HCT116 (cell line): ENCODE results near the gene G0S2. TPM values are rescaled to one million over a fixed set of nuclear protein-coding genes. Genes with fewer than 3 reads are reported as not detected.

ENCODE experiments used
- ATAC-seq: fragments of 200-7000 bp; cut with Tn5 transposase; 2 replicates; pipeline ENCODE4 v1.9.1; 2020; ENCODE audit warnings: mild to moderate bottlenecking, moderate library complexity
- BruUV-seq: library from RNA; stranded (reverse); fragments of 400-500 nt; replicated peaks from 2 replicates; lab custom pipeline; 2021; lab: Mats Ljungman, UMichigan
- CTCF ChIA-PET: fragments of 300-600 bp; sonication (Branson Sonifier 250); formaldehyde crosslinking; loops from one replicate; lab custom pipeline; 2021; ENCODE audit warnings: antibody characterized with exemption; lab: Charles Lee
- POLR2A ChIA-PET: fragments of 300-600, 350-600 bp; sonication (Branson Sonifier 250); formaldehyde crosslinking; loops from one replicate; lab custom pipeline; 2021; ENCODE audit warnings: antibody characterized with exemption; lab: Charles Lee
- RAD21 ChIA-PET, 2 experiments: fragments of 300-600 bp; sonication (Branson Sonifier 250); formaldehyde crosslinking; loops; one replicate each; lab custom pipeline; 2023; ENCODE audit warnings: low total read pairs in 2 of 2; ENCODE audit not compliant: uncharacterized antibody in 2 of 2, unreplicated experiment in 2 of 2, low non-redundant PET in 1 of 2; lab: Charles Lee
- DNase-seq: peaks from one replicate; pipeline ENCODE4 v3.0.0-alpha.2; 2010; ENCODE audit warnings: low read depth, low spot score
- H2AFZ ChIP-seq: fragments of 200-600 bp; shearing (Covaris generic), sonication (generic); 2 replicates; pipeline ENCODE4 v1.6.1; 2017; ENCODE audit warnings: low read depth, mixed run types, mixed read lengths, antibody characterized with exemption, low read length; ENCODE audit not compliant: poor library complexity, severe bottlenecking
- H3K27ac ChIP-seq: 2 replicates; pipeline ENCODE4 v1.5.1; 2012; ENCODE audit warnings: low read depth, low read length
- H3K27me3 ChIP-seq: fragments of 200-600 bp; sonication (generic); 2 replicates; pipeline ENCODE4 v1.6.1; 2016; ENCODE audit warnings: mixed run types, low read length, mixed read lengths; ENCODE audit not compliant: insufficient read depth
- H3K36me3 ChIP-seq, 2 experiments: fragments of 200-500 bp in 1 of 2; fragments of 200-600 bp in 1 of 2; sonication (Bioruptor generic) in 1 of 2; sonication (generic) in 1 of 2; 2 replicates each; pipeline versions ENCODE4 v1.5.1 to v1.6.1; 2014 to 2016; ENCODE audit warnings: low read length in 2 of 2, inconsistent platforms in 1 of 2, mixed read lengths in 1 of 2, mixed run types in 1 of 2; ENCODE audit not compliant: insufficient read depth in 2 of 2, control insufficient read depth in 1 of 2
- H3K4me1 ChIP-seq, 2 experiments: fragments of 200-600 bp in 1 of 2; sonication (generic) in 1 of 2; 2 replicates each; pipeline versions ENCODE4 v1.5.1 to v1.6.1; 2012 to 2017; ENCODE audit warnings: low read length in 2 of 2, inconsistent platforms in 1 of 2, mild to moderate bottlenecking in 1 of 2, mixed read lengths in 1 of 2, mixed run types in 1 of 2, moderate library complexity in 1 of 2; ENCODE audit not compliant: insufficient read depth in 2 of 2, control insufficient read depth in 1 of 2
- H3K4me2 ChIP-seq: fragments of 200-600 bp; sonication (generic); 2 replicates; pipeline ENCODE4 v1.6.1; 2017; ENCODE audit warnings: mixed run types, low read length, mixed read lengths
- H3K4me3 ChIP-seq, 2 experiments: fragments of 200-600 bp in 1 of 2; sonication (generic) in 1 of 2; replicated peaks in 1 of 2; 2 replicates each; pipeline ENCODE4 v1.5.1; 2011 to 2016; ENCODE audit warnings: low read length in 2 of 2, control low read depth in 1 of 2, low read depth in 1 of 2, mild to moderate bottlenecking in 1 of 2, mixed read lengths in 1 of 2, mixed run types in 1 of 2
- H3K79me2 ChIP-seq: fragments of 200-600 bp; sonication (generic); 2 replicates; pipeline ENCODE4 v1.6.1; 2017; ENCODE audit warnings: mild to moderate bottlenecking, mixed run types, low read length, moderate library complexity, mixed read lengths; ENCODE audit not compliant: insufficient read depth
- H3K9ac ChIP-seq: fragments of 200-600 bp; sonication (generic); 2 replicates; pipeline ENCODE4 v1.6.1; 2016; ENCODE audit warnings: low read length, mixed read lengths
- H3K9me2 ChIP-seq: fragments of 200-600 bp; sonication (generic), shearing (Covaris generic); 2 replicates; pipeline ENCODE4 v1.6.1; 2017; ENCODE audit warnings: mixed run types, mild to moderate bottlenecking, moderate library complexity; ENCODE audit not compliant: insufficient read depth
- H3K9me3 ChIP-seq, 2 experiments: fragments of 200-500 bp in 1 of 2; fragments of 200-600 bp in 1 of 2; sonication (Bioruptor generic) in 1 of 2; sonication (generic) in 1 of 2; 2 replicates each; pipeline ENCODE4 v1.6.1; 2014 to 2017; ENCODE audit warnings: low read length in 2 of 2, mixed read lengths in 2 of 2, inconsistent platforms in 1 of 2, low read depth in 1 of 2, mild to moderate bottlenecking in 1 of 2, mixed run types in 1 of 2, moderate library complexity in 1 of 2; ENCODE audit not compliant: control insufficient read depth in 1 of 2, insufficient read depth in 1 of 2
- H4K20me1 ChIP-seq: fragments of 200-600 bp; sonication (generic), shearing (Covaris generic); 2 replicates; pipeline ENCODE4 v1.6.1; 2017; ENCODE audit warnings: mixed run types, mild to moderate bottlenecking, moderate library complexity; ENCODE audit not compliant: insufficient read depth
- CBX3 ChIP-seq: IDR thresholded peaks from 2 replicates; pipeline ENCODE4 v1.6.1; 2012; ENCODE audit warnings: low read depth
- EGR1 ChIP-seq: IDR thresholded peaks from 2 replicates; pipeline ENCODE4 v1.6.1; 2012; ENCODE audit warnings: low read depth
- ELF1 ChIP-seq: IDR thresholded peaks from 2 replicates; pipeline ENCODE4 v1.6.1; 2012; ENCODE audit warnings: low read depth, borderline replicate concordance
- EZH2 ChIP-seq: fragments of 200-600 bp; sonication (generic); IDR thresholded peaks from 2 replicates; pipeline ENCODE4 v1.6.1; 2017; ENCODE audit warnings: antibody characterized with exemption, mixed run types
- EZH2phosphoT487 ChIP-seq: fragments of 200-600 bp; IDR thresholded peaks from 2 replicates; pipeline ENCODE4 v1.6.1; 2018; ENCODE audit warnings: antibody characterized with exemption, borderline replicate concordance
- FOSL1 ChIP-seq: IDR thresholded peaks from 2 replicates; pipeline ENCODE4 v1.6.1; 2012; ENCODE audit warnings: low read depth
- JUND ChIP-seq: IDR thresholded peaks from 2 replicates; pipeline ENCODE4 v1.6.1; 2012
- POLR2A ChIP-seq: IDR thresholded peaks from 2 replicates; pipeline ENCODE4 v1.7.0; 2011; ENCODE audit warnings: borderline replicate concordance; ENCODE audit not compliant: insufficient read depth, insufficient read length; ENCODE audit errors: extremely low read depth
- RAD21 ChIP-seq: IDR thresholded peaks from 2 replicates; pipeline ENCODE4 v1.6.1; 2012; ENCODE audit warnings: low read depth, mild to moderate bottlenecking
- SP1 ChIP-seq: IDR thresholded peaks from 2 replicates; pipeline ENCODE4 v1.6.1; 2012; ENCODE audit warnings: low read depth
- SRF ChIP-seq: IDR thresholded peaks from 2 replicates; pipeline ENCODE4 v1.6.1; 2012; ENCODE audit warnings: low read depth
- YY1 ChIP-seq: IDR thresholded peaks from 2 replicates; pipeline ENCODE4 v1.6.1; 2011; ENCODE audit warnings: low read length, low read depth, moderate library complexity, mild to moderate bottlenecking; ENCODE audit not compliant: insufficient replicate concordance; ENCODE audit errors: extremely low read depth
- ZFX ChIP-seq: fragments of 450-650 bp; IDR thresholded peaks from 2 replicates; pipeline ENCODE4 v1.6.1; 2017
- intact Hi-C: fragments of 100-400 bp; cut with micrococcal nuclease; formaldehyde crosslinking; loops from 2 replicates; pipeline ENCODE4 v1.10.0; 2022
- total RNA-seq: library from RNA; stranded (reverse); gene quantifications from one replicate; pipeline ENCODE4 v1.2.1, GENCODE V29; 2021; ENCODE audit not compliant: unreplicated experiment
- TF ChIP-seq, protein P1 (sequence below): IDR thresholded peaks from 2 replicates; pipeline ENCODE4 v1.6.1; 2012
- TF ChIP-seq, protein P2 (sequence below): IDR thresholded peaks from 2 replicates; pipeline ENCODE4 v1.6.1; 2012; ENCODE audit warnings: low read depth

G0S2 gene
- total RNA-seq, 1 experiment from 2014 or later: not detected

DNA sequence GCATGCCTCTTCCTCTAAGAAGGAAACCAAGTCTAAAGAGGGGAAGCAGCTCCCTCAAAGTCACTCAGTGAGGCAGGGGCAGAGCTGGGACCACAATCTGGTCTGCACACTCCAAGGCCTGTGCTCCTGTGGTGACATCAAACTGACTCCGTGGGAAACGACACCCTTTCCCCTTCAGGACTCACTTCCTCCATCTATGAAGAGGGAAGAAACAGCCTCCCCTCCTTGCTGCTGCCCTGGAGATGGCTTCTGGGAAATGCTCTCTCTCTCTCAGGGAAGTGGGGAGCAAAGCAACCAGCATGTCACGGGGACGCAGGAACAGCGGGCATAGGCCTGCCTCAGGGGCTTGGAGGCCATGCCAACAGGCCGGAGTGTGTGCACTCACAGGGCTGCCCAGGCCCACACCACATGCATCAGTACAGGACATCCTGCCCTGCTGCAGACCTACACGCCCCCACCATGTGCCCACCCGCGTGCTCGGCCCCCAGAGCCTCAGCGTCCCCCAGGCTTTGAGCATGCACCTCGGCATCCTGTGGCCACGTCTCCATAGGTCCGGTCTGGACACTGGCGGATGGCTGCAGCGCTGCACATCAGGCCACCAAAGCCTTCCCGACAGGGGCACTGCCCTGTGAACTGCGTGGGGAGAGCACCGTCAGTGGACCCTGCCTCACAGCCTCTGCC lies 48.7 kb upstream of the G0S2 start:
- ChIA-PET RAD21 (no interaction called here), POLR2A (no interaction called here), CTCF (interaction anchor here (1.1 to 1.9 kb wide), 2 partner anchors 23 to 57 kb away, joined by 8 to 13 read pairs; no protein-coding TSS in a partner anchor)
- ATAC-seq (no peak), DNase-seq (no peak)
- no peak overlapping the region for H3K4me2 ChIP-seq
- H3K27ac ChIP-seq: no peak overlapping the region
- H3K9me2 ChIP-seq: no peaks in the 10 kb centered on the region
- intact Hi-C loops: loop anchor here (1.0 to 2.0 kb wide), 4 partner anchors 24 to 67 kb away; no protein-coding TSS in a partner anchor
- H2AFZ ChIP-seq: no peak overlapping the region
- no peak overlapping the region for H3K9ac ChIP-seq
- H3K4me1 ChIP-seq: peaks cover 0 to 7% of the 10 kb centered on the region in 2 experiments; a peak in 2 of 4 replicates
- no peaks in the 10 kb centered on the region for H3K79me2 ChIP-seq
- H3K9me3 ChIP-seq: no peaks in the 10 kb centered on the region
- no peaks in the 10 kb centered on the region for H4K20me1 ChIP-seq
- no TSS peak for BruUV-seq
- TF ChIP-seq ELF1 (no peak), EZH2 (no peak), EGR1 (no peak), EZH2phosphoT487 (no peak), JUND (no peak), SRF (no peak), FOSL1 (no peak), SP1 (no peak), CBX3 (no peak), ZFX (no peak), POLR2A (no peak), YY1 (no peak), RAD21 (no peak)
- TF ChIP-seq, protein P1, sequence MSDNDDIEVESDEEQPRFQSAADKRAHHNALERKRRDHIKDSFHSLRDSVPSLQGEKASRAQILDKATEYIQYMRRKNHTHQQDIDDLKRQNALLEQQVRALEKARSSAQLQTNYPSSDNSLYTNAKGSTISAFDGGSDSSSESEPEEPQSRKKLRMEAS: no peak
- TF ChIP-seq, protein P2, sequence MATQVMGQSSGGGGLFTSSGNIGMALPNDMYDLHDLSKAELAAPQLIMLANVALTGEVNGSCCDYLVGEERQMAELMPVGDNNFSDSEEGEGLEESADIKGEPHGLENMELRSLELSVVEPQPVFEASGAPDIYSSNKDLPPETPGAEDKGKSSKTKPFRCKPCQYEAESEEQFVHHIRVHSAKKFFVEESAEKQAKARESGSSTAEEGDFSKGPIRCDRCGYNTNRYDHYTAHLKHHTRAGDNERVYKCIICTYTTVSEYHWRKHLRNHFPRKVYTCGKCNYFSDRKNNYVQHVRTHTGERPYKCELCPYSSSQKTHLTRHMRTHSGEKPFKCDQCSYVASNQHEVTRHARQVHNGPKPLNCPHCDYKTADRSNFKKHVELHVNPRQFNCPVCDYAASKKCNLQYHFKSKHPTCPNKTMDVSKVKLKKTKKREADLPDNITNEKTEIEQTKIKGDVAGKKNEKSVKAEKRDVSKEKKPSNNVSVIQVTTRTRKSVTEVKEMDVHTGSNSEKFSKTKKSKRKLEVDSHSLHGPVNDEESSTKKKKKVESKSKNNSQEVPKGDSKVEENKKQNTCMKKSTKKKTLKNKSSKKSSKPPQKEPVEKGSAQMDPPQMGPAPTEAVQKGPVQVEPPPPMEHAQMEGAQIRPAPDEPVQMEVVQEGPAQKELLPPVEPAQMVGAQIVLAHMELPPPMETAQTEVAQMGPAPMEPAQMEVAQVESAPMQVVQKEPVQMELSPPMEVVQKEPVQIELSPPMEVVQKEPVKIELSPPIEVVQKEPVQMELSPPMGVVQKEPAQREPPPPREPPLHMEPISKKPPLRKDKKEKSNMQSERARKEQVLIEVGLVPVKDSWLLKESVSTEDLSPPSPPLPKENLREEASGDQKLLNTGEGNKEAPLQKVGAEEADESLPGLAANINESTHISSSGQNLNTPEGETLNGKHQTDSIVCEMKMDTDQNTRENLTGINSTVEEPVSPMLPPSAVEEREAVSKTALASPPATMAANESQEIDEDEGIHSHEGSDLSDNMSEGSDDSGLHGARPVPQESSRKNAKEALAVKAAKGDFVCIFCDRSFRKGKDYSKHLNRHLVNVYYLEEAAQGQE: no peak
- no peaks in the 10 kb centered on the region for H3K27me3 ChIP-seq
- no peak overlapping the region for H3K4me3 ChIP-seq
- H3K36me3 ChIP-seq: 0 out of 4 replicates have a peak, but pooled peaks cover 3 to 4% of the 10 kb centered on the region in 2 experiments
